SU-DHL-6 (cell line): Measurements from ENCODE around the gene HAPLN2.

ENCODE experiments used
- H2AFZ ChIP-seq: fragments of 200-600 bp; sonication (generic); 2 replicates; pipeline ENCODE4 v1.6.1; 2014; ENCODE audit warnings: low read depth, mild to moderate bottlenecking, moderate library complexity, mixed read lengths, antibody characterized with exemption, low read length; ENCODE audit not compliant: severe bottlenecking
- H3F3A ChIP-seq: fragments of 200-600 bp; shearing (Covaris generic); 2 replicates; pipeline ENCODE4 v1.6.0; 2016; ENCODE audit warnings: antibody characterized with exemption, mild to moderate bottlenecking; ENCODE audit not compliant: insufficient read depth
- H3K27ac ChIP-seq: fragments of 200-600 bp; sonication (generic); 2 replicates; pipeline ENCODE4 v1.5.1; 2016; ENCODE audit warnings: low read depth, mild to moderate bottlenecking, low read length, moderate library complexity, mixed read lengths
- H3K27me3 ChIP-seq: fragments of 200-600 bp; sonication (generic), shearing (Covaris generic); 2 replicates; pipeline ENCODE4 v1.6.0; 2014; ENCODE audit warnings: mild to moderate bottlenecking, low read length
- H3K36me3 ChIP-seq: fragments of 200-600 bp; sonication (generic); 2 replicates; pipeline ENCODE4 v1.6.1; 2014; ENCODE audit warnings: mild to moderate bottlenecking, low read length, mixed read lengths
- H3K4me2 ChIP-seq: fragments of 300-600, 200-600 bp; shearing (Covaris generic), sonication (generic); 2 replicates; pipeline ENCODE4 v1.6.0; 2014; ENCODE audit warnings: low read length, low read depth, mild to moderate bottlenecking; ENCODE audit not compliant: poor library complexity, severe bottlenecking
- H3K4me3 ChIP-seq: fragments of 200-600 bp; sonication (generic); 2 replicates; pipeline ENCODE4 v1.5.1; 2014; ENCODE audit warnings: antibody characterized with exemption, low read length, mild to moderate bottlenecking, mixed read lengths; ENCODE audit not compliant: insufficient read depth, poor library complexity, severe bottlenecking
- H3K79me2 ChIP-seq: fragments of 200-600 bp; sonication (generic); 2 replicates; pipeline ENCODE4 v1.6.1; 2014; ENCODE audit warnings: mild to moderate bottlenecking, low read length, moderate library complexity; ENCODE audit not compliant: insufficient read depth
- H3K9ac ChIP-seq: fragments of 200-600 bp; sonication (generic); 2 replicates; pipeline ENCODE4 v1.7.0; 2014; ENCODE audit warnings: mild to moderate bottlenecking, low read length
- H3K9me2 ChIP-seq: fragments of 200-600 bp; sonication (generic); replicated peaks from 2 replicates; pipeline ENCODE4 v1.6.1; 2014; ENCODE audit warnings: low read length; ENCODE audit not compliant: insufficient read depth
- H3K9me3 ChIP-seq: fragments of 200-600 bp; sonication (generic); 2 replicates; pipeline ENCODE4 v1.6.1; 2014; ENCODE audit warnings: low read length, mixed read lengths; ENCODE audit not compliant: insufficient read depth
- H4K20me1 ChIP-seq: fragments of 200-600 bp; sonication (generic); 2 replicates; pipeline ENCODE4 v1.6.1; 2014; ENCODE audit warnings: low read depth, mild to moderate bottlenecking, antibody characterized with exemption, low read length, moderate library complexity, mixed read lengths
- CTCF ChIP-seq: fragments of 200-600 bp; sonication (generic); IDR thresholded peaks from one replicate; pipeline ENCODE4 v1.5.1; 2017; ENCODE audit warnings: antibody characterized with exemption, mild to moderate bottlenecking, low read length, moderate library complexity; ENCODE audit not compliant: insufficient read depth, poor library complexity, severe bottlenecking
- EZH2phosphoT487 ChIP-seq: fragments of 200-600 bp; sonication (generic), shearing (Covaris generic); conservative IDR thresholded peaks from 2 replicates; pipeline ENCODE4 v1.6.1; 2018; ENCODE audit warnings: mild to moderate bottlenecking, antibody characterized with exemption, low read length, moderate library complexity, mixed read lengths

HAPLN2 gene

GRCh38 chr1:156654700-156655099 lies 35.5 kb downstream of the HAPLN2 start:
- Histone ChIP-seq H2AFZ (no peak overlapping the region), H3K9ac (no peak overlapping the region), H3K4me2 (no peak overlapping the region), H3K9me3 (no peaks in the 10 kb centered on the region), H3K27ac (no peak overlapping the region), H3K36me3 (no peaks in the 10 kb centered on the region), H3F3A (no peaks in the 10 kb centered on the region), H3K4me3 (no peak overlapping the region), H4K20me1 (no peaks in the 10 kb centered on the region), H3K27me3 (no peaks in the 10 kb centered on the region), H3K79me2 (no peaks in the 10 kb centered on the region), H3K9me2 (no peaks in the 10 kb centered on the region)
- TF ChIP-seq EZH2phosphoT487 (no peak), CTCF (no peak)

- Histone ChIP-seq H4K20me1 (no peaks in the 10 kb centered on the region), H3K4me2 (no peak overlapping the region), H3F3A (no peaks in the 10 kb centered on the region), H3K79me2 (no peaks in the 10 kb centered on the region), H3K27ac (no peak overlapping the region), H3K4me3 (no peak overlapping the region), H3K9ac (no peak overlapping the region), H3K36me3 (no peaks in the 10 kb centered on the region), H3K9me2 (no peaks in the 10 kb centered on the region), H3K9me3 (no peaks in the 10 kb centered on the region), H3K27me3 (no peaks in the 10 kb centered on the region), H2AFZ (no peak overlapping the region)
- no peak for TF ChIP-seq CTCF
- TF ChIP-seq EZH2phosphoT487 = no peak
Observed at GRCh38 chr1:156655151-156655903, 36.1 kb downstream of the HAPLN2 start.

GRCh38 chr1:156655904-156656516 lies 36.8 kb downstream of the HAPLN2 start:
- no peak overlapping the region for H3K9ac ChIP-seq
- H3K79me2 ChIP-seq = no peaks in the 10 kb centered on the region
- H3K27me3 ChIP-seq = no peaks in the 10 kb centered on the region

More at GRCh38 chr1:156655904-156656516, 36.8 kb downstream of the HAPLN2 start:
- Histone ChIP-seq H4K20me1 (no peaks in the 10 kb centered on the region), H3K9me2 (no peaks in the 10 kb centered on the region), H3K36me3 (no peaks in the 10 kb centered on the region), H2AFZ (no peak overlapping the region), H3F3A (no peaks in the 10 kb centered on the region), H3K27ac (no peak overlapping the region), H3K4me2 (no peak overlapping the region), H3K9me3 (no peaks in the 10 kb centered on the region), H3K4me3 (no peak overlapping the region)
- TF ChIP-seq EZH2phosphoT487 (no peak), CTCF (no peak)
